GM13976 (cell line): ENCODE results near the gene SORCS1.

ENCODE experiments used
- DNase-seq: peaks from one replicate; pipeline ENCODE4 v3.0.0; 2012; ENCODE audit warnings: low spot score
- CTCF ChIP-seq: IDR thresholded peaks from 2 replicates; pipeline ENCODE4 v1.5.1; 2012; ENCODE audit warnings: borderline replicate concordance, mild to moderate bottlenecking; ENCODE audit not compliant: insufficient read depth; ENCODE audit errors: extremely low read depth, missing control alignments, control extremely low read depth
- in situ Hi-C: fragments of 300-500 bp; cut with MboI; formaldehyde crosslinking; loops from one replicate; pipeline ENCODE4 v1.12.0; 2022; ENCODE audit warnings: low sequenced_read_pairs, mixed read lengths, inconsistent platforms; ENCODE audit not compliant: unreplicated experiment

SORCS1 gene

GRCh38 chr10:106980495-106981451 is 183.7 kb downstream of the SORCS1 start:
- TF ChIP-seq CTCF, result no peak
- DNase-seq, result no peak
- in situ Hi-C loops, result no loop called here

- in situ Hi-C loops, result no loop called here
- no peak for DNase-seq
- TF ChIP-seq CTCF, result no peak
These were observed 185.8 kb downstream of the SORCS1 start for GRCh38 chr10:106978756-106979155.

- in situ Hi-C loops, result no loop called here
- TF ChIP-seq CTCF, result no peak
- DNase-seq, result no peak
These were observed 190.8 kb downstream of the SORCS1 start for GRCh38 chr10:106973716-106974115.

- no peak for TF ChIP-seq CTCF
- in situ Hi-C loops, result no loop called here
- no peak for DNase-seq
These were observed 191.2 kb downstream of the SORCS1 start for GRCh38 chr10:106973288-106973687.

- DNase-seq, result no peak
- TF ChIP-seq CTCF, result no peak
- in situ Hi-C loops, result no loop called here
These were observed 192.1 kb downstream of the SORCS1 start for GRCh38 chr10:106972381-106972780.

- no peak for TF ChIP-seq CTCF
- in situ Hi-C loops, result no loop called here
- DNase-seq, result no peak
These were observed 193.1 kb downstream of the SORCS1 start for GRCh38 chr10:106971411-106971831.
